B cell (primary cell): Measurements from ENCODE around the gene CECR2. TPM values are rescaled to one million over a fixed set of nuclear protein-coding genes. Genes with fewer than 3 reads are reported as not detected.

Experiments
- ATAC-seq: fragments of 200-7000 bp; cut with Tn5 transposase; one replicate; pipeline ENCODE4 v1.10.0; 2021; ENCODE audit warnings: low read depth, mild to moderate bottlenecking, moderate number of reproducible peaks, moderate library complexity
- CTCF ChIA-PET: fragments of 350-600 bp; sonication (Branson Sonifier 250); formaldehyde crosslinking; loops from one replicate; lab custom pipeline; 2021; ENCODE audit warnings: antibody characterized with exemption, inconsistent platforms; lab: Charles Lee
- POLR2A ChIA-PET: fragments of 350-600 bp; sonication (Branson Sonifier 250); formaldehyde crosslinking; loops from one replicate; lab custom pipeline; 2021; ENCODE audit warnings: antibody characterized with exemption; lab: Charles Lee
- DNase-seq: peaks from one replicate; pipeline ENCODE4 v3.0.0; 2013
- H2AFZ ChIP-seq: 2 replicates; pipeline ENCODE4 v1.6.1; 2012; ENCODE audit warnings: mild to moderate bottlenecking, low read depth, low read length; ENCODE audit not compliant: insufficient read depth, poor library complexity, severe bottlenecking
- H3K27ac ChIP-seq, 2 donors: 1 replicate in 1 of 2; 2 replicates in 1 of 2; pipeline ENCODE4 v1.5.1; 2012 to 2013; ENCODE audit warnings: low read length in 2 of 2, mild to moderate bottlenecking in 2 of 2, moderate library complexity in 1 of 2
- H3K27me3 ChIP-seq, 4 experiments: fragments of 200-600 bp in 1 of 4; sonication (generic) in 1 of 4; replicated peaks in 1 of 4; 1 replicate in 2 of 4; 2 replicates in 2 of 4; pipeline versions ENCODE4 v1.6.1 to v1.7.0; 2013 to 2016; ENCODE audit warnings: low read length in 3 of 4, mild to moderate bottlenecking in 2 of 4, mixed read lengths in 1 of 4, moderate library complexity in 1 of 4; ENCODE audit not compliant: insufficient read depth in 4 of 4, control insufficient read depth in 3 of 4; ENCODE audit errors: control extremely low read depth in 1 of 4
- H3K36me3 ChIP-seq, 2 experiments: replicated peaks in 1 of 2; 1 replicate in 1 of 2; 2 replicates in 1 of 2; pipeline versions ENCODE4 v1.6.1 to v1.7.1; 2013; ENCODE audit warnings: low read length in 1 of 2; ENCODE audit not compliant: insufficient read depth in 2 of 2, control insufficient read depth in 1 of 2; ENCODE audit errors: control extremely low read depth in 1 of 2, extremely low read depth in 1 of 2
- H3K4me1 ChIP-seq, 2 donors: fragments of 200-600 bp in 1 of 2; sonication (generic) in 1 of 2; 1 replicate in 1 of 2; 2 replicates in 1 of 2; pipeline versions ENCODE4 v1.5.1 to v1.6.1; 2013 to 2017; ENCODE audit warnings: low read length in 2 of 2; ENCODE audit not compliant: control insufficient read depth in 2 of 2, insufficient read depth in 2 of 2
- H3K4me2 ChIP-seq: replicated peaks from 2 replicates; pipeline ENCODE3; 2012; ENCODE audit warnings: mild to moderate bottlenecking, low read depth, low read length; ENCODE audit not compliant: poor library complexity, severe bottlenecking
- H3K4me3 ChIP-seq, 5 experiments: fragments of 200-600 bp in 1 of 5; sonication (generic) in 1 of 5; 1 replicate in 3 of 5; 2 replicates in 2 of 5; pipeline versions ENCODE4 v1.5.1 to v1.7.0; 2011 to 2016; ENCODE audit warnings: low read length in 4 of 5, mild to moderate bottlenecking in 4 of 5, low read depth in 2 of 5, control low read depth in 1 of 5, moderate library complexity in 1 of 5; ENCODE audit not compliant: insufficient read depth in 1 of 5; ENCODE audit errors: control extremely low read depth in 1 of 5, extremely low read depth in 1 of 5
- H3K79me2 ChIP-seq: fragments of 200-600 bp; sonication (generic); one replicate; pipeline ENCODE4 v1.6.0; 2016; ENCODE audit warnings: low read length; ENCODE audit not compliant: control insufficient read depth, insufficient read depth
- H3K9ac ChIP-seq: fragments of 200-600 bp; sonication (generic); 2 replicates; pipeline ENCODE4 v1.6.1; 2017; ENCODE audit warnings: mild to moderate bottlenecking, low read length, moderate library complexity
- H3K9me3 ChIP-seq, 3 donors: one replicate each; pipeline versions ENCODE4 v1.6.1 to v1.7.1; 2013; ENCODE audit warnings: low read length in 2 of 3; ENCODE audit not compliant: control insufficient read depth in 2 of 3, insufficient read depth in 1 of 3; ENCODE audit errors: control extremely low read depth in 1 of 3
- H4K20me1 ChIP-seq: 2 replicates; pipeline ENCODE4 v1.6.0; 2012; ENCODE audit warnings: mild to moderate bottlenecking, low read length; ENCODE audit not compliant: insufficient read depth, control insufficient read depth, poor library complexity, severe bottlenecking
- H3K27ac Mint-ChIP-seq: one replicate; pipeline ENCODE4 v1.8.0; 2021; ENCODE audit warnings: mixed read lengths
- H3K27me3 Mint-ChIP-seq: one replicate; pipeline ENCODE4 v1.8.0; 2021; ENCODE audit warnings: mixed read lengths
- H3K4me1 Mint-ChIP-seq: one replicate; pipeline ENCODE4 v1.8.0; 2021; ENCODE audit warnings: mixed read lengths
- H3K4me3 Mint-ChIP-seq: one replicate; pipeline ENCODE4 v1.8.0; 2021; ENCODE audit warnings: mixed read lengths
- H3K9me3 Mint-ChIP-seq: one replicate; pipeline ENCODE4 v1.8.0; 2022; ENCODE audit warnings: mixed read lengths; ENCODE audit not compliant: insufficient read depth
- EZH2 ChIP-seq: IDR thresholded peaks from 2 replicates; pipeline ENCODE4 v1.6.1; 2012; ENCODE audit warnings: borderline replicate concordance, low read depth, mild to moderate bottlenecking, moderate library complexity, low read length; ENCODE audit not compliant: insufficient read depth, poor library complexity, severe bottlenecking
- WGBS: methylation state at CpG from one replicate; pipeline ENCODE4 v1.1.5; 2013; ENCODE audit warnings: missing lambda C conversion rate; ENCODE audit not compliant: insufficient coverage; 5-methylcytosine and 5-hydroxymethylcytosine counted together
- intact Hi-C: fragments of 100-400 bp; cut with micrococcal nuclease; formaldehyde crosslinking; loops from one replicate; pipeline ENCODE4 v1.10.0; 2022
- polyA plus RNA-seq: library from polyadenylated mRNA; depleted of rRNA; stranded (reverse); fragments of >200 nt; gene quantifications from 2 replicates; pipeline ENCODE4 v1.2.3, GENCODE V29; 2012
- total RNA-seq, 2 donors: library from RNA; stranded (reverse); fragments of 120-200 nt in 1 of 2; gene quantifications; 1 replicate in 1 of 2; 2 replicates in 1 of 2; pipeline versions ENCODE4 v1.2.3 to v1.2.4, GENCODE V29; 2013 to 2022
- TF ChIP-seq, protein P1 (sequence below): fragments of 200-600 bp; IDR thresholded peaks from one replicate; pipeline ENCODE4 v1.8.0; 2022; ENCODE audit warnings: antibody characterized with exemption, mild to moderate bottlenecking

Gene CECR2
- total and polyA plus RNA-seq, 2 donors (not counting 1 experiment from before 2014, with no cell fraction given): 0.13 to 6.6 TPM

DNA sequence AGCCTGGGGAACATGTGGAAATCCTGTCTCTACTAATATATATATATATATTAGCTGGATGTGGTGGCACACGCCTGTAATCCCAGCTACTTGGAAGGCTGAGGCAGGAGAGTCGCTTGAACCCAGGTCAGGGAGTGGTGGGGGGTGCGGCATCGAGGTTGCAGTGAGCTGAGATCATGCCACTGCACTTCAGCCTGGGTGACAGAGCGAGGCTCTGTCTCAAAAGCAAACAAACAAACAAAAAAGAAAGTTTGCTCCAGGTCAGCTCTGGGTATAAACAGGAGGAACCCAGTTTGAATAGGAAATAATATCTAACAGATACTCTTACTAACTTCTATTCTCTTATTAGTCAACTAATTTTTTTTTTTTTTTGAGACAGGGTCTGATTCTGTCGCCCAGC lies 34.3 kb upstream of the CECR2 start:
- no peak overlapping the region for H2AFZ ChIP-seq
- 40% methylated on average over 2 of the region's 6 CpGs for WGBS

DNA sequence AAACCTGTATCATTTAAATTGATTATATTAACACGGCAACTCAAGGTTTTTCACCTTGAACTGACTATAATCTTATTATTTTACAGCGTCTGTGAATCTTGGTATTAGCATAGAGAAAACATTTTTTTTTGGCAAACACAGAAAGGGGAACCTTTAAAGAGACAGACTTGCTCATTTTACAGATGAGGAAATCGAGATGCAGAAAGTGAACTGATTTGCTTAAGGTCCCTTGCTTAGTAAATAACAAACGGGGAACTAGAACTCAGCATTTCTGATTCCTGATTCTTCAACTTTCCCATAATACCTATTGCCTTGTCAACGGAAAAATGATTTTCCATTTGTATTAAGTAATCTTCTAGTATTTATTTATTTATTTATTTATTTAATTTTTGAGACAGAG lies 33.2 kb upstream of the CECR2 start:
- Histone ChIP-seq H3K9ac (no peak overlapping the region), H2AFZ (no peak overlapping the region), H4K20me1 (no peaks in the 10 kb centered on the region), H3K27ac (no peak overlapping the region), H3K27me3 (no peaks in the 10 kb centered on the region), H3K9me3 (no peaks in the 10 kb centered on the region), H3K4me2 (no peak overlapping the region), H3K4me1 (peaks cover 0 to 3% of the 10 kb centered on the region in 2 donors), H3K4me3 (no peak overlapping the region), H3K79me2 (no peaks in the 10 kb centered on the region), H3K36me3 (no peaks in the 10 kb centered on the region)
- H3K27me3 Mint-ChIP-seq: no peaks in the 10 kb centered on the region
- ATAC-seq: no peak
- ChIA-PET POLR2A (no interaction called here), CTCF (no interaction called here)
- H3K27ac Mint-ChIP-seq: no peak overlapping the region
- no peaks in the 10 kb centered on the region for H3K9me3 Mint-ChIP-seq
- no CpG with 5 or more reads among the region's 5 CpGs for WGBS
- peaks cover 5% of the 10 kb centered on the region for H3K4me1 Mint-ChIP-seq
- H3K4me3 Mint-ChIP-seq: no peak overlapping the region
- DNase-seq: peak; percentile 18
- intact Hi-C loops: no loop called here
- TF ChIP-seq EZH2: no peak
- TF ChIP-seq, protein P1, sequence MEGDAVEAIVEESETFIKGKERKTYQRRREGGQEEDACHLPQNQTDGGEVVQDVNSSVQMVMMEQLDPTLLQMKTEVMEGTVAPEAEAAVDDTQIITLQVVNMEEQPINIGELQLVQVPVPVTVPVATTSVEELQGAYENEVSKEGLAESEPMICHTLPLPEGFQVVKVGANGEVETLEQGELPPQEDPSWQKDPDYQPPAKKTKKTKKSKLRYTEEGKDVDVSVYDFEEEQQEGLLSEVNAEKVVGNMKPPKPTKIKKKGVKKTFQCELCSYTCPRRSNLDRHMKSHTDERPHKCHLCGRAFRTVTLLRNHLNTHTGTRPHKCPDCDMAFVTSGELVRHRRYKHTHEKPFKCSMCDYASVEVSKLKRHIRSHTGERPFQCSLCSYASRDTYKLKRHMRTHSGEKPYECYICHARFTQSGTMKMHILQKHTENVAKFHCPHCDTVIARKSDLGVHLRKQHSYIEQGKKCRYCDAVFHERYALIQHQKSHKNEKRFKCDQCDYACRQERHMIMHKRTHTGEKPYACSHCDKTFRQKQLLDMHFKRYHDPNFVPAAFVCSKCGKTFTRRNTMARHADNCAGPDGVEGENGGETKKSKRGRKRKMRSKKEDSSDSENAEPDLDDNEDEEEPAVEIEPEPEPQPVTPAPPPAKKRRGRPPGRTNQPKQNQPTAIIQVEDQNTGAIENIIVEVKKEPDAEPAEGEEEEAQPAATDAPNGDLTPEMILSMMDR: no peak

More for the DNA sequence above, 34.3 kb upstream of the CECR2 start:
- no peaks in the 10 kb centered on the region for H3K36me3 ChIP-seq
- no peaks in the 10 kb centered on the region for H3K79me2 ChIP-seq
- TF ChIP-seq, protein P1: no peak
- no peak for TF ChIP-seq EZH2
- no peak overlapping the region for H3K4me2 ChIP-seq
- H3K27me3 ChIP-seq: no peaks in the 10 kb centered on the region
- POLR2A ChIA-PET: no interaction called here
- H3K9ac ChIP-seq: no peak overlapping the region
- peaks cover 0 to 3% of the 10 kb centered on the region in 2 donors for H3K4me1 ChIP-seq
- intact Hi-C loops: no loop called here
- no peak overlapping the region for H3K27ac ChIP-seq
- DNase-seq (no peak), ATAC-seq (no peak)
- H4K20me1 ChIP-seq: no peaks in the 10 kb centered on the region
- peaks cover 5% of the 10 kb centered on the region for H3K4me1 Mint-ChIP-seq
- H3K4me3 ChIP-seq: no peak overlapping the region
- no peak overlapping the region for H3K4me3 Mint-ChIP-seq
- no peaks in the 10 kb centered on the region for H3K9me3 ChIP-seq
- no peak overlapping the region for H3K27ac Mint-ChIP-seq
- no peaks in the 10 kb centered on the region for H3K27me3 Mint-ChIP-seq
- H3K9me3 Mint-ChIP-seq: no peaks in the 10 kb centered on the region
- CTCF ChIA-PET: interaction anchor here (1.3 kb wide), 1 partner anchor 9 kb away, joined by 3 read pairs; no protein-coding TSS in a partner anchor
